CD4-positive, alpha-beta T cell treated with Interleukin-10 for 1 hour (primary cell): Measurements from ENCODE around the gene EIF2AK3.
"Not testable (repeated sequence)": the region's sequence is repeated elsewhere in the genome, so short reads cannot be mapped to it uniquely, and the experiment has no call there.

Experiments
- DNase-seq: peaks from one replicate; pipeline ENCODE4 v3.0.0-alpha.2; 2020

Gene EIF2AK3

GRCh38 chr2:88591698-88592097 is 35.6 kb downstream of the EIF2AK3 start:
- no peak for DNase-seq

GRCh38 chr2:88590998-88591613 is 36.2 kb downstream of the EIF2AK3 start:
- DNase-seq, result peak; percentile 65

- no peak for DNase-seq
Measured at GRCh38 chr2:88585969-88586368, 41.3 kb downstream of the EIF2AK3 start.

GRCh38 chr2:88582030-88582429 is 45.2 kb downstream of the EIF2AK3 start:
- DNase-seq, result no peak

GRCh38 chr2:88580088-88580487 is 47.2 kb downstream of the EIF2AK3 start:
- no peak for DNase-seq

GRCh38 chr2:88575630-88576029 is 51.6 kb downstream of the EIF2AK3 start:
- no peak for DNase-seq

- DNase-seq, result no peak
Measured at GRCh38 chr2:88575051-88575450, 52.2 kb downstream of the EIF2AK3 start.

GRCh38 chr2:88574445-88574844 is 52.8 kb downstream of the EIF2AK3 start:
- DNase-seq, result no peak

- DNase-seq, result no peak
Measured at GRCh38 chr2:88568179-88568578, 59.1 kb downstream of the EIF2AK3 start.

- no peak for DNase-seq
Measured at GRCh38 chr2:88564402-88564801, 62.9 kb downstream of the EIF2AK3 start.

GRCh38 chr2:88563129-88563528 is 64.1 kb downstream of the EIF2AK3 start:
- DNase-seq, result no peak

- no peak for DNase-seq
Measured at GRCh38 chr2:88561646-88562388, 65.4 kb downstream of the EIF2AK3 start.

GRCh38 chr2:88560619-88561307 is 66.5 kb downstream of the EIF2AK3 start:
- DNase-seq, result no peak

- DNase-seq, result no peak
Measured at GRCh38 chr2:88557290-88557689, 70.0 kb downstream of the EIF2AK3 start.

- no peak for DNase-seq
Measured at GRCh38 chr2:88556026-88556425, 71.2 kb downstream of the EIF2AK3 start.

GRCh38 chr2:88554189-88554588 is 73.1 kb downstream of the EIF2AK3 start:
- no peak for DNase-seq

- no peak for DNase-seq
Measured at GRCh38 chr2:88549616-88550292, 77.5 kb downstream of the EIF2AK3 start.

- not testable (repeated sequence) for DNase-seq
Measured at GRCh38 chr2:88546291-88546690, 81.0 kb downstream of the EIF2AK3 start.

GRCh38 chr2:88545118-88545517 is 82.1 kb downstream of the EIF2AK3 start:
- no peak for DNase-seq

- DNase-seq, result no peak
Measured at GRCh38 chr2:88543541-88544057, 83.7 kb downstream of the EIF2AK3 start.

GRCh38 chr2:88542668-88543067 is 84.6 kb downstream of the EIF2AK3 start:
- DNase-seq, result no peak

- no peak for DNase-seq
Measured at GRCh38 chr2:88540346-88540745, 86.9 kb downstream of the EIF2AK3 start.

- DNase-seq, result no peak
Measured at GRCh38 chr2:88538362-88538917, 88.8 kb downstream of the EIF2AK3 start.
